Hepatocyte (in vitro differentiated cells): ENCODE measurements around the gene COMMD3. TPM values are rescaled to one million over a fixed set of nuclear protein-coding genes. Genes with fewer than 3 reads are reported as not detected.
"Not testable (repeated sequence)": the region's sequence is repeated elsewhere in the genome, so short reads cannot be mapped to it uniquely, and the experiment has no call there.

Source experiments
- DNase-seq: peaks from one replicate; pipeline ENCODE4 v3.0.0-alpha.2; 2016; ENCODE audit warnings: low spot score
- H2AFZ ChIP-seq: fragments of 200-600 bp; sonication (generic); 2 replicates; pipeline ENCODE4 v1.6.0; 2016; ENCODE audit warnings: antibody characterized with exemption, mild to moderate bottlenecking
- H3K27ac ChIP-seq: fragments of 200-600 bp; sonication (generic); 2 replicates; pipeline ENCODE4 v1.5.1; 2016; ENCODE audit warnings: mild to moderate bottlenecking
- H3K27me3 ChIP-seq: fragments of 200-600 bp; sonication (generic); 2 replicates; pipeline ENCODE4 v1.6.1; 2016
- H3K36me3 ChIP-seq: fragments of 200-600 bp; sonication (generic); replicated peaks from 2 replicates; pipeline ENCODE4 v1.5.1; 2016; ENCODE audit warnings: low read depth; ENCODE audit not compliant: insufficient read depth
- H3K4me1 ChIP-seq: fragments of 200-600 bp; sonication (generic); 2 replicates; pipeline ENCODE4 v1.5.1; 2016; ENCODE audit warnings: mild to moderate bottlenecking, moderate library complexity; ENCODE audit not compliant: insufficient read depth
- H3K4me2 ChIP-seq: fragments of 200-600 bp; sonication (generic); 2 replicates; pipeline ENCODE4 v1.6.0; 2016
- H3K4me3 ChIP-seq: fragments of 200-600 bp; sonication (generic); 2 replicates; pipeline ENCODE4 v1.5.1; 2016; ENCODE audit warnings: mild to moderate bottlenecking
- H3K79me2 ChIP-seq: fragments of 200-600 bp; sonication (generic); 2 replicates; pipeline ENCODE4 v1.6.0; 2017; ENCODE audit warnings: mild to moderate bottlenecking
- H3K9me2 ChIP-seq: fragments of 200-600 bp; sonication (generic); replicated peaks from 2 replicates; pipeline ENCODE4 v1.6.0; 2017; ENCODE audit warnings: mild to moderate bottlenecking; ENCODE audit not compliant: insufficient read depth
- H3K9me3 ChIP-seq: fragments of 200-600 bp; sonication (generic); 2 replicates; pipeline ENCODE4 v1.5.1; 2016; ENCODE audit warnings: low read depth, mild to moderate bottlenecking
- H4K20me1 ChIP-seq: fragments of 200-600 bp; sonication (generic); 2 replicates; pipeline ENCODE4 v1.6.0; 2016; ENCODE audit warnings: mild to moderate bottlenecking; ENCODE audit not compliant: insufficient read depth, poor library complexity, severe bottlenecking
- CTCF ChIP-seq: fragments of 200-600 bp; sonication (generic); IDR thresholded peaks from 2 replicates; pipeline ENCODE4 v1.5.1; 2016; ENCODE audit warnings: antibody characterized with exemption, mild to moderate bottlenecking; ENCODE audit not compliant: poor library complexity
- EZH2 ChIP-seq: fragments of 200-600 bp; sonication (generic); IDR thresholded peaks from 2 replicates; pipeline ENCODE4 v1.6.1; 2016; ENCODE audit warnings: antibody characterized with exemption, mild to moderate bottlenecking, borderline replicate concordance
- EZH2phosphoT487 ChIP-seq: fragments of 200-600 bp; sonication (generic); IDR thresholded peaks from one replicate; pipeline ENCODE4 v1.6.1; 2018; ENCODE audit warnings: antibody characterized with exemption, mild to moderate bottlenecking, low read depth, moderate library complexity; ENCODE audit not compliant: unreplicated experiment, severe bottlenecking
- WGBS: methylation state at CpG from one replicate; pipeline ENCODE4 v1.1.6; 2016; ENCODE audit warnings: low lambda C conversion rate; ENCODE audit errors: missing lambda C conversion rate; 5-methylcytosine and 5-hydroxymethylcytosine counted together
- polyA plus RNA-seq: library from polyadenylated mRNA; unstranded; fragments of >200 nt; fragmentation: Nextera tagmentation; extraction: Ambion mirVana; gene quantifications from 2 replicates; pipeline ENCODE4 v1.2.1, GENCODE V29; 2016
- total RNA-seq: library from RNA; depleted of rRNA; stranded (reverse); fragments of >200 nt; gene quantifications from 2 replicates; pipeline ENCODE4 v1.2.3, GENCODE V29; 2014

COMMD3 gene
- total and polyA plus RNA-seq, 2 experiments from 2014 or later: 55.1 to 92.3 TPM

GRCh38 chr10:22356324-22356873, 40.2 kb downstream of the COMMD3 start:
- H3K79me2 ChIP-seq: no peaks in the 10 kb centered on the region
- H3K4me2 ChIP-seq: no peak overlapping the region
- no peaks in the 10 kb centered on the region for H3K4me1 ChIP-seq
- H3K36me3 ChIP-seq: no peaks in the 10 kb centered on the region
- TF ChIP-seq EZH2 (no peak), EZH2phosphoT487 (no peak), CTCF (no peak)
- no peak for DNase-seq
- WGBS: 85% methylated on average over 4 of the region's 4 CpGs
- H3K9me2 ChIP-seq: no peaks in the 10 kb centered on the region
- no peaks in the 10 kb centered on the region for H4K20me1 ChIP-seq
- H3K9me3 ChIP-seq: no peaks in the 10 kb centered on the region
- no peak overlapping the region for H2AFZ ChIP-seq
- no peaks in the 10 kb centered on the region for H3K27me3 ChIP-seq
- no peak overlapping the region for H3K4me3 ChIP-seq
- no peak overlapping the region for H3K27ac ChIP-seq

- WGBS: 91% methylated on average over 4 of the region's 4 CpGs
- not testable (repeated sequence) for H2AFZ ChIP-seq, H4K20me1 ChIP-seq
Observed at GRCh38 chr10:22357770-22358169, 41.6 kb downstream of the COMMD3 start.

GRCh38 chr10:22363305-22363704, 47.1 kb downstream of the COMMD3 start:
- no peak overlapping the region for H3K4me3 ChIP-seq
- no peaks in the 10 kb centered on the region for H3K36me3 ChIP-seq
- H3K9me3 ChIP-seq: no peaks in the 10 kb centered on the region
- no peak for DNase-seq
- H3K4me2 ChIP-seq: no peak overlapping the region
- TF ChIP-seq CTCF (no peak), EZH2 (no peak), EZH2phosphoT487 (no peak)
- H3K9me2 ChIP-seq: no peaks in the 10 kb centered on the region
- H3K79me2 ChIP-seq: no peaks in the 10 kb centered on the region
- WGBS: 86% methylated on average over 6 of the region's 6 CpGs
- no peak overlapping the region for H3K27ac ChIP-seq
- H2AFZ ChIP-seq: no peak overlapping the region
- no peaks in the 10 kb centered on the region for H3K4me1 ChIP-seq
- H3K27me3 ChIP-seq: no peaks in the 10 kb centered on the region
- no peaks in the 10 kb centered on the region for H4K20me1 ChIP-seq

More at GRCh38 chr10:22357770-22358169, 41.6 kb downstream of the COMMD3 start:
- not testable (repeated sequence) for H3K27me3 ChIP-seq, H3K4me1 ChIP-seq, H3K9me2 ChIP-seq, H3K4me3 ChIP-seq, H3K36me3 ChIP-seq, H3K9me3 ChIP-seq, DNase-seq, H3K79me2 ChIP-seq, H3K4me2 ChIP-seq, H3K27ac ChIP-seq

- H3K4me1 ChIP-seq: no peaks in the 10 kb centered on the region
- H2AFZ ChIP-seq: no peak overlapping the region
- H3K4me3 ChIP-seq: no peak overlapping the region
- H3K9me3 ChIP-seq: no peaks in the 10 kb centered on the region
- no peaks in the 10 kb centered on the region for H3K79me2 ChIP-seq
- 93% methylated on average over 5 of the region's 5 CpGs for WGBS
- no peak for TF ChIP-seq EZH2phosphoT487
- no peak for TF ChIP-seq CTCF
- no peak for TF ChIP-seq EZH2
- no peaks in the 10 kb centered on the region for H3K27me3 ChIP-seq
- H4K20me1 ChIP-seq: no peaks in the 10 kb centered on the region
- no peak overlapping the region for H3K4me2 ChIP-seq
- no peaks in the 10 kb centered on the region for H3K36me3 ChIP-seq
- H3K9me2 ChIP-seq: no peaks in the 10 kb centered on the region
- no peak overlapping the region for H3K27ac ChIP-seq
- DNase-seq: no peak
Observed at GRCh38 chr10:22364407-22365140, 48.4 kb downstream of the COMMD3 start.
